HL-60/S4 treated with retinoic acid at 250 ng/mL for 4 days and 3 days (cell line): ENCODE results near the gene PDE4D.

Experiments used
- in situ Hi-C: fragments of 300-500 bp; cut with MboI; formaldehyde crosslinking; loops from 2 replicates; pipeline ENCODE4 v1.7.0; 2022; ENCODE audit warnings: low sequenced_read_pairs

PDE4D gene

GRCh38 chr5:59807806-59808205 lies 85.7 kb downstream of the PDE4D start:
- in situ Hi-C loops: loop anchor here (25.0 kb wide), 1 partner anchor 854 kb away; no protein-coding TSS in a partner anchor

- in situ Hi-C loops: loop anchor here (25.0 kb wide), 1 partner anchor 862 kb away; no protein-coding TSS in a partner anchor
Observed at GRCh38 chr5:59800347-59800893, 93.1 kb downstream of the PDE4D start.

GRCh38 chr5:59799668-59800346 lies 93.7 kb downstream of the PDE4D start:
- in situ Hi-C loops: loop anchor here (25.0 kb wide), 2 partner anchors 588 to 862 kb away; no protein-coding TSS in a partner anchor

GRCh38 chr5:59798862-59799667 lies 94.5 kb downstream of the PDE4D start:
- in situ Hi-C loops: loop anchor here (25.0 kb wide), 1 partner anchor 587 kb away; no protein-coding TSS in a partner anchor

DNA sequence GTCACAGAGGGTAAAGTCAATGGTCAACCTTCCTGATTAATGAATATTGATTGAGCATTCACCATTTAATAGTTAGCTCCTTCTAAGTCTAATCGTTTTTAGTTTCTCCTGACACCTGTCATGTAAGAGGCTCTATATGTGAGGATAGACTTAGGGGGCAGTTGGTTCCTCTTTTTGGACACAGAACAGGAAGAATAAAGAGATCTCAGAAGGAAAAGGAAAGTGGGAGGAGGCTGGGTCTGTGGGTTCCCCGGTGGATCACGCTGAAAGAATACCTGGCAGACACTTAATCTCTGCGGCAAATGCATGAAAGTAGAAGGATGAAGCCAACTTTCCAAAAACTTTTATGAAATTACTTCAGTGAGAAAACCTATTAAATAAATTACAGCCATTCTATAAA lies 98.4 kb downstream of the PDE4D start:
- in situ Hi-C loops: loop anchor here (25.0 kb wide), 1 partner anchor 583 kb away; no protein-coding TSS in a partner anchor

- in situ Hi-C loops: loop anchor here (25.0 kb wide), 1 partner anchor 581 kb away; no protein-coding TSS in a partner anchor
Observed at GRCh38 chr5:59792983-59793585, 100.4 kb downstream of the PDE4D start.

GRCh38 chr5:59791617-59792016 lies 101.9 kb downstream of the PDE4D start:
- in situ Hi-C loops: loop anchor here (25.0 kb wide), 1 partner anchor 579 kb away; no protein-coding TSS in a partner anchor

DNA sequence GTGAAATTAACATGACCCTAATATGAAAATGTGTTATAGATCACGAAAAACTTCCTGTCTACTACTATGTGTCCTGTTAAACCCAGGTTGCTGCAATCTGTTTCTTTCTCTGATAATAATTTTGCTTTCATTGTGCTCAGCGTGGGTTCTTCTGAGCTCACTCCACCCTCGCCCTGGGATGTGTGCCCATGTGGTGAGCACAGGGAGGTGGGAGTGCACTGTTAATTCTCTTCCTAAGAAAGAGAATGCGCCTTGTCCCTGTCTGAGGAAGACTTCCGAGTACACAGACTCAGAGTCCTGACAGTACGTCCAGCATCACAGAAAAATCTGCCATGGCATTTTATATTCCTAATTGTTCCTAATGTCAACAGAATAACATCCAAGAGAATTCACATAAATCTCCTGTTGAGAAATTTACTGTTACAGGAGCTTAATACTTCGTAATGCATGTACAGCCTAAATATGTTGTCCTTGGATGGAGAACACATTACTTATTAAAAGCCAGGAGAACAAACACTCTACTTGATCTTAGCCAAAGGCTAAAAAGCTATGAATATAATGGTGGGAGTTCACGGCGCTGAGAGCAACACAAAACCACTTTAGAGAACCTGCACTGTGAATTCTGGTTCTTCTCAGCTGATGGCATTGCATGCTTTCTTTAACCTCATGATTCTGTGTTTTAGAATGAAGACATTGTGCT lies 102.6 kb downstream of the PDE4D start:
- in situ Hi-C loops: loop anchor here (25.0 kb wide), 1 partner anchor 579 kb away; no protein-coding TSS in a partner anchor

DNA sequence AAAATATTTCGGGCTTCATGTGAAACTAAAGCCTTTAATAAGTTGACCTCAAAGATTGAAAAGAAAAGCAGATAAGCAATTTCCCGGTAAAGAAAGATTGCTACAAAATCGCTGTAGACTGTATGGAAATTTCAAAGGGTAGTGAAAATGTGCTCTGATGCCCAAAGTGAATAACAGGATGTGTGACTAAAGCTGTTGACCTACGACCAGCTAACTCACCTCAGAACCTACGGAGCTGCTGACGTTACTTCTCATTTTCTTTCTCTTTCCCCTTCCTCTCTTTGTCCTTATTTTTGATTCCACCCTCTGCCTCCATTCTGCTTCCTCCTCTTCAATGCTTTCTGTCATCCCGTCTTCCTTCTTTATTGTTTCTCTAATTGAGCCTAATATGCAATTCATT lies 103.2 kb downstream of the PDE4D start:
- in situ Hi-C loops: loop anchor here (25.0 kb wide), 1 partner anchor 578 kb away; no protein-coding TSS in a partner anchor

- in situ Hi-C loops: loop anchor here (25.0 kb wide), 1 partner anchor 578 kb away; no protein-coding TSS in a partner anchor
Observed at GRCh38 chr5:59789894-59790293, 103.6 kb downstream of the PDE4D start.

GRCh38 chr5:59789197-59789596 lies 104.3 kb downstream of the PDE4D start:
- in situ Hi-C loops: loop anchor here (25.0 kb wide), 1 partner anchor 577 kb away; no protein-coding TSS in a partner anchor

DNA sequence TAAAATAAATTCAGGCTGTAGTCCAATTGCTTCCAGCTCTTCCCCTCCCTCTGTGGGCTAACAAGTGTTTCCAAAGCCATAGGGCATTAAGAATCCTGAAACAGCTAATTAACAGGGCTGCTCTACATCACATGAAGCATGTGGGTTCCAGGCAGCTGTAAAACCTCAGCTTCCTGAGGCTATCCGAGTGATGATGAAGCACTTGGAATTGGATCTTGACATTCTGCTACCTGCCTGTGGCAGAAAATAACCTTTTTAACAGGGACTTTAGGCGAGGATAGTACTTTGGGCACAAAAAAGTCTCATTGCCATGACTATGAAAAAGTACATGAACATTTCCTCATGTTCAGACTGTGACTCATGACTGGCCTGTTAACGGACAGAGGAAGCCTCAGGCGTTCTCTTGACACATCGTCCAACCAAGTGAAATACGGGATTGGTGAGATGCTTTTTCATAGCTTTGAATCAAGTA lies 107.2 kb downstream of the PDE4D start:
- in situ Hi-C loops: loop anchor here (25.0 kb wide), 1 partner anchor 574 kb away; no protein-coding TSS in a partner anchor

GRCh38 chr5:59785676-59786333 lies 107.7 kb downstream of the PDE4D start:
- in situ Hi-C loops: loop anchor here (25.0 kb wide), 1 partner anchor 574 kb away; no protein-coding TSS in a partner anchor

- in situ Hi-C loops: loop anchor here (25.0 kb wide), 1 partner anchor 572 kb away; no protein-coding TSS in a partner anchor
Observed at GRCh38 chr5:59784708-59785107, 108.8 kb downstream of the PDE4D start.

DNA sequence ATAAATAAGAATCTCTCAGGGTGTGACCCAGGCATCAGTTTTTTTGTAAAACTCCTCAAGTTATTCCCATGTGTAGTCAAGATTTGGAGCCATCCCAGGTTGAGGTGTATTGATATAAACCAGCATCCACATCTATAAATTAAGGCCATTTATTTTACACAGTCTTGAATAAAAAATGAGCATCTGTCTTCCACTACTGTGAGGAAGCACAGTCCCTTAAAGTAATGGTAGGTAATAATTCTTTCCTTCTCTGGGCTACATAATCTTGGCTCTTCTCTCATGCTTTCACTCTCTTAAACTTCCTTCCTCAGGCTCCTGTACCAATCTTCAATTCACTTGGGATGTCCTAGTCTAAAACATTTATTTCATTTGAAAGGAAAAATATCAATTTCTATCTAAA lies 110.3 kb downstream of the PDE4D start:
- in situ Hi-C loops: loop anchor here (25.0 kb wide), 1 partner anchor 571 kb away; no protein-coding TSS in a partner anchor

DNA sequence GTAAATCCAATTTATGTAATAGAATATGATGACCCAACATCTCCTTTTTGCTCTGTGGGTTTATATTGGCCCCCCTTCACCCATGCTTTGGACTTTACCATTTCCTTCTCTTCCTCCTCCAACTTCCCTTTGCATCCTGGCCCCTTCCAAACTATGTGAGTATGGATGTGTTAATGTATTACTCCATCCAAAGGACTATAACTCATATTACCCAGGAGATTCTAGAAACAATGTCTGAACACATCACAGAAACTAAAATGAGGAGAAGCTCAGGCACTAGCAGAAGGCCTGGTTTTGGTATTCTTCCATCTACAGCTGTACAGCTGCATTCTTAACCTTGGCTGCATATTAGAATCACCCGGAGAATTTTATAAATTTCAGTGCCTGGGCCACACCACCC lies 110.7 kb downstream of the PDE4D start:
- in situ Hi-C loops: loop anchor here (25.0 kb wide), 1 partner anchor 571 kb away; no protein-coding TSS in a partner anchor

DNA sequence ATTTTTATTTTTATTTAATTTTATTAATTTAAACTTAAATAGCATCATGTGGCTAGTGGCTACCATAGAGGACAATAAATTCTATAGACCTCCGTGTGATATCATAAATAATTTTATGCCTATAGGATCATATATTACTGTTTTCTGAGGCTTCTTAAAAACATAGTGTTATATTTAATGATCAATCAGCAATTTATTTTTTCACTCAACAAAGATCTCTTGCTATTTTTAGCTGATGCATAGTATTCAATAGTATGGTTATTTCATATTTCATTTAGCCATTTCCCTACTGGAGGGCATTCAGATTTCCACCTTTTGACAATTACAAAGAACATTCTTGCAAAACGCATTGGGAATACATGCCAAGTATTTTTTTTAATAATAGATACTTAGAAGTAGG lies 114.1 kb downstream of the PDE4D start:
- in situ Hi-C loops: loop anchor here (25.0 kb wide), 1 partner anchor 567 kb away; no protein-coding TSS in a partner anchor

DNA sequence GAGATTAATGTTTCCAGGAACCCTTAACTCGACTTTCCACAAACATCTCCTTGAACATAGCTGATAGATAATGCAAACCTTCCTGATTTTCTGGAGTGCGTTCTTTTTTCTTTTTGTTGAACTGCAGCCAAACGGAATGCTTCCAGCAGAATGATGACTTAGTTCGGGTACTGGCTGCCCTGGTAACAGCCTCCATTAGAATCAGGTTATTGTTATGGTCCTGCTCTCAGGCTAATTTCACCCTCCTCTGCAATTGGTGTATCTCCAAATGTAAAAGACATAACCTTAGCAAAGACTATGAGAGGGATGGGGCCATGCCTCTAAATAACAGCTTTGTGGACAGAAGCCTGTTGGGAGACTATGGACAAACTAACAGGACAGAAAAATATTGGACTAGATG lies 116.5 kb downstream of the PDE4D start:
- in situ Hi-C loops: loop anchor here (25.0 kb wide), 1 partner anchor 565 kb away; no protein-coding TSS in a partner anchor

DNA sequence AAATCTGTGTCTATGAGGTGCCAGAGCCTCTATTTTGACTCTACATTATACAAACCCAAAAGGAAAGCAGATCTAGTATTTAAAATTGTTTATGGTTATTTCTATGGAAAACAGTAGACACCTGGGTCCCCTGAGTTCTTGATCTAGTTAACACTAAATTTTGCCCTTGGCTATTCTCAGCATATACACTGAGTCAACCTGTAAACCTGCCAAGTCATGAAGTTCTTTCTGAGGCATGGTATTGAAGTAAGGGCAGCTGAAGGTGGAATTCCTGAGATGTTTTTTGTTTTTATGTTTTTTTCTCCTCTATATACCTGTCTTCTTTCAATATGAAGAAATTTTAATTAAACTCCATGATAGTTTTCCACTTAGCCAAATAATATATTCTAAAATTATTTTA lies 120.2 kb downstream of the PDE4D start:
- in situ Hi-C loops: no loop called here
